DND-41 (cell line): Measurements from ENCODE around the gene ARRB1.

Source experiments
- EZH2 ChIP-seq: IDR thresholded peaks from 3 replicates; pipeline ENCODE4 v1.6.1; 2012; ENCODE audit warnings: borderline replicate concordance, low read depth, mild to moderate bottlenecking, moderate library complexity, low read length, inconsistent platforms; ENCODE audit not compliant: severe bottlenecking
- TF ChIP-seq, protein P1 (sequence below): IDR thresholded peaks from 2 replicates; pipeline ENCODE4 v1.5.1; 2012; ENCODE audit warnings: borderline replicate concordance, low read length, moderate library complexity, mild to moderate bottlenecking; ENCODE audit not compliant: poor library complexity, severe bottlenecking; ENCODE audit errors: extremely low read depth

DNA sequence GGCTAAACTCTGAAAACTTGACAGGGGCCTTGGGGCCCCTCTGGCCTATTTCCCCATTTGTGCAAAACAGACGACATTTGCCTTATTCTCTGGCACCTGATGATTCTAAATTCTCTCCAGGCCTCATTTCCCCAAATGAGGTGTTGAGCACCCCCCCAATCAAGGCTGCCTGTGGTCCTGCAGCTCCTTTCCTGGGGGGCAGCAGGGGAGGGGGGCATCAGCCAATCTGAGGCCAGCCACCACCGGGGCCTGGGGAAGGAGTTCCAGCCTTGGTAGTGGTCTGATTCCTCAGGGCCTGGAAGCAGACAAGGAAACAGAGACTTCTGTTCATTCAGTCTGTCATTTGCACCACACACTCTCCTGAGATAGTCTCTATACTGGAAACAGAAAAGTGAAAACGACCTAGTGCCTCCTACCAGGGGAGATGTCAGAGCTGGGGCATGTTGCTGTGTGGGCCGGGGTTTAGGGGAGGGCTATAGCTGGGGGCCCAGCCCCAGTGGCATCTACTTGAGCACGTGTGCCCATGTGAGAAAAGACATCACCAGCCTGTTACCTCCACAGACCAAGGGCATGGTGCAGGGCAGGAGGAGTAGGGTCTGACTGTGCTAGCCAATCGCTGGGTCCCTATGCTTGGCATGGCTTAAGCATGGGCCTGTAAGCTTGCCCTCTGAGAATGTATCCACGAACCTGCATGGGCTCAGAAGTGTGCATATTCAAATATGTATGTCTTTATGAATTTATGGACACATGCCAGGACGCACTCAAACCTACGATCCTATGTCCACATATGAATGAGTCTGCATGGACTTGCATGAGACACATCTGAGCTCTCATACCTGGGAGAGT, 112.6 kb downstream of the ARRB1 start:
- no peak for TF ChIP-seq EZH2
- TF ChIP-seq, protein P1, sequence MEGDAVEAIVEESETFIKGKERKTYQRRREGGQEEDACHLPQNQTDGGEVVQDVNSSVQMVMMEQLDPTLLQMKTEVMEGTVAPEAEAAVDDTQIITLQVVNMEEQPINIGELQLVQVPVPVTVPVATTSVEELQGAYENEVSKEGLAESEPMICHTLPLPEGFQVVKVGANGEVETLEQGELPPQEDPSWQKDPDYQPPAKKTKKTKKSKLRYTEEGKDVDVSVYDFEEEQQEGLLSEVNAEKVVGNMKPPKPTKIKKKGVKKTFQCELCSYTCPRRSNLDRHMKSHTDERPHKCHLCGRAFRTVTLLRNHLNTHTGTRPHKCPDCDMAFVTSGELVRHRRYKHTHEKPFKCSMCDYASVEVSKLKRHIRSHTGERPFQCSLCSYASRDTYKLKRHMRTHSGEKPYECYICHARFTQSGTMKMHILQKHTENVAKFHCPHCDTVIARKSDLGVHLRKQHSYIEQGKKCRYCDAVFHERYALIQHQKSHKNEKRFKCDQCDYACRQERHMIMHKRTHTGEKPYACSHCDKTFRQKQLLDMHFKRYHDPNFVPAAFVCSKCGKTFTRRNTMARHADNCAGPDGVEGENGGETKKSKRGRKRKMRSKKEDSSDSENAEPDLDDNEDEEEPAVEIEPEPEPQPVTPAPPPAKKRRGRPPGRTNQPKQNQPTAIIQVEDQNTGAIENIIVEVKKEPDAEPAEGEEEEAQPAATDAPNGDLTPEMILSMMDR: no peak
